GM19372 (cell line): ENCODE measurements around the gene KIF5B.
"Not testable (repeated sequence)": the region's sequence is repeated elsewhere in the genome, so short reads cannot be mapped to it uniquely, and the experiment has no call there.

Source experiments
- ATAC-seq: cut with Tn5 transposase; IDR thresholded peaks from one replicate; pipeline ENCODE4 v1.9.1; 2021; ENCODE audit warnings: mild to moderate bottlenecking, low read depth, moderate library complexity; ENCODE audit not compliant: unreplicated experiment

The KIF5B gene

DNA sequence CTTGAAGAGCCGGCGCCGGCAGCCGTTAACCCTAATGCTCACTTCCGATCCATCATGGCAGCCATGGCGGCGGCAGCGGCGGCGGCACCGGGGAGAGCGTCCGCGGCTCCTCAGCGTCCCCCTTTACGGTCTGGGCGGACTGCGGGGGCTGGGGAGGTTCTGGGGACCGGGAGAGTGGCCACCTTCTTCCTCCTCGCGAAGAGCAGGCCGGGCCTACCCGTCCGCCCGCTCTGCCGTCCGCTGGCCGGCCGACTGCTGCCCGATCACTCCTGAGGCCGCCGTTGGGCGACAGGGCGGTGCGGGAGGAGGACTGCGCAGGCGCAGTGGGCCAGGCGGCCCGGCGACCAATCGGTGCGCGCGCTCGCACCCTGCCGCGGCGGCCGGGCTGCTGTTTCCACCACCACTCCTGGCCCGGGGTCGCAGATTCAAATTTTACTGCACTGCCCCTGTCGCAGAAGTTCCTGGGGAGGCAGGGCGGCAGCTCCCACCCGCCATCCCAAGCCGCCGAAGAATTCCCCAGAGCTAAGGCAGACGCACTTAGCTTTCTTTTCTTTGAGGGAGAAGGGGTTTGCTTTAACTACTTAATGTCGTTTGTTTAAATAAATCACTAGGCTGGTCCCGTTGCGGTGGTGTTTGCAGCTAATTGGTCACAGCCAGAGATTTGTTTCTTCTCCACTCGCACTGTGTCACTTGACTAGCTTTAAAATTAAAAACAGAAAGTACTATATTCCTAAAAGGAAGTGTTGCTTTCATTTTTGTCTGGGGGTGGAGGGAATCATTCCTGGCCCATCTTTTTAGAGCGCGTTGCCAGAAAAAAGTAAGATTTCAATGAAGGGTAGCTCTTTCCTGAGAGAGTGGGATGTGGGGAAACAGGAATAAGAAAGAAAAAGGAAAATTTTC lies at the start of gene KIF5B:
Gene KIF5B (minus strand): TSS at position 290 of the 900 bp plus-strand sequence. CDS start 452 bp downstream, outside the sequence.
- peak; percentile 88 for ATAC-seq

DNA sequence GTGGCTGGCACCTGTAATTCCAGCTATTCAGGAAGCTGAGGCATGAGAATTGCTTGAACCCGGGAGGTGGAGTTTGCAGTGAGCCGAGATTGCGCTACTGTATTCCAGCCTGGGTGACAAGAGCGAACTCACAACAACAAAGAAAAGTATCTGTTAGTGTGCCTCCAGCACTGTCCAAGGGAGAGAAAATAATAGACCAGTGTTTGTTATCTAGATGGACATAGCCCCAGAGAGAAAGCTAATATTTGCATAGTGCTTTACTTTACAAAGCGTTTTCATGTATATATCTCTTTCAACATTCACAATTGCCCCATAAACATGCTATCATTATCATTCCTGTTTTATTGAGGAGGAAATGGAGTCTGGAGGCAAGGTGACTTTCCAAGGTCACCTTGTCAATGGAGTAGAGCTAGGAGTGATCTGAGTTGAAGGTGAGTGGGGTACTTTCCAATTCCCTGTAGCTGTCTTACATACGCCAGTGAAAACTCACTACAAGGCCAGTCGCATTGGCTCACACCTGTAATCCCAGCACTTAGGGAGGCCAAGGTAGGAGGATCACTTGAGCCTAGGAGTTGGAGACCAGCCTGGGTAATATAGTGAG lies 49.7 kb upstream of the KIF5B start:
- ATAC-seq = no peak

DNA sequence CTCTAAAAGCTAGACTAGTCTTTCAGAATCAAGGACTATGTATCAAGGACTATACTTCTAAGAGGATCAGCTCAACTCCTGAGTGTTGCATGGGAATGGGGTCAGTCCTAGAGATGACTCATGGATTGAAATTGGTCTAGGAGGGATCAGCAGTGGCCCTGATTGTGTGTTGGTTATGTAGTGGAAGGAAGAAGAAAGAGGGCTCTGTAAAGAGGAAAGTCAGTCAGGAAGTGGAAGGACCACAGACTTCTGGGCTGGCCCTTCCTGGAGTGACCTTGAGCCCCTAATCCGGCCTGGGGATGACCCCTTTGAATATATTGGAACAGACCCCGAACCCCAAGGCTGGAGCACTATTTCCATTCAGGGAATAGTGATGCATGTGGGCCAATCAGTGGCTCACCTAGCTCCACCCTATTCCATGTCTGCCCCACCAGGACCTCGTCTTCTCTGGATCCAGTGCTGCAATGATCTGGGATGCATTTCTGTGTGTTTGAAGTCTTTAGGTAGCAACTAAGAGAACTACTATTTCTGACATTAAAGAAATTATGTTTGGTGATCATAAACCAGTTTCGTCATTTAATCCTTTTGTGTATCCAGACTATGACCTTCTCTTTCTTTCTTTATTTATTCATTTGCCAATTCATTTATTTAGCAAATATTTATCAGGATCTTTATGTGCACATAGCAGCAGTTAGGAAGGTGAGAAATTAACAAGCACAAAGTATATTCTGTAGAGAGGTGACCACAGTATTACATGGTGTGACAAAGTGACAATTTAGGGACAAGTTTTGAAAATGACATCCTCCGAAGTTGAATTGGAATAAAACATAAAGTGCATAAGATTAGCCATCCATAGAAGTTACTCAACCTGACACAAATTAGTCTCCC lies 48.6 kb upstream of the KIF5B start:
- no peak for ATAC-seq

DNA sequence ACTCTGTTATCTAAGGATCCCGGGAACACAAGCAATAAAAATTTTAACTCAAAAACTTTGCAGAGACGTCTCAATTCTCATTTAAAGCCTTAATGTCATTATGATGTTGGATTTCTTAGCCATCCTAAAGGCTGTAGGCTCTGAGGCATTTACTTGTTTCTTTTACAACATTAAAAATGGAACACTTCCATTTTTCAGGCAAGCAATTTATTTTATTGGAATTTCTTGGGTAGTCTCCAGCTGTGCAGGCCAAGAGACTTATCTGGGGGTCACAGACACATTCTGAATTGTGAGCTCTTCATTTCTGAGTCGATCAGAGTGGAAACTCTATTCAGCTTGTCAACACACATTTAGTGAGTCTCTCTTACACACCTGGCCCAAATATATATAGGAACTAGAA lies 48.0 kb upstream of the KIF5B start:
- ATAC-seq = no peak

DNA sequence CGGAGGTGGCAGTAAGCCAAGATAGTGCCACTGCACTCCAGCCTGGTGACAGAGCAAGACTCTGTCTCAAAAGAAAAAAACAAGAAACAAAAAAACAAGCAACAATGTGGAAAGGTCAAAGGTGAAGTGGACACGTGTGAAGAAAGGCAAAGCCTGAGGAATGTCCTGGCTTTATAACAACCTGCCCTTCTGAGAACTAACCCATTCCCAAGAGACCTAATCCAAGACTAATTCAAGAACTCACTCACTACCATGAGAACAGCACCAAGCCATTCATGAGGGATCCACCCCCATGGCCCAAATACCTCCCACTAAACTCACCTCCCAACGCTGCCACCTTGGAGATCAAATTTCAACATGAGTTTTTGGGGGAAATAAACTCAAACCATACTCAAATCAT lies 47.5 kb upstream of the KIF5B start:
- ATAC-seq = no peak

DNA sequence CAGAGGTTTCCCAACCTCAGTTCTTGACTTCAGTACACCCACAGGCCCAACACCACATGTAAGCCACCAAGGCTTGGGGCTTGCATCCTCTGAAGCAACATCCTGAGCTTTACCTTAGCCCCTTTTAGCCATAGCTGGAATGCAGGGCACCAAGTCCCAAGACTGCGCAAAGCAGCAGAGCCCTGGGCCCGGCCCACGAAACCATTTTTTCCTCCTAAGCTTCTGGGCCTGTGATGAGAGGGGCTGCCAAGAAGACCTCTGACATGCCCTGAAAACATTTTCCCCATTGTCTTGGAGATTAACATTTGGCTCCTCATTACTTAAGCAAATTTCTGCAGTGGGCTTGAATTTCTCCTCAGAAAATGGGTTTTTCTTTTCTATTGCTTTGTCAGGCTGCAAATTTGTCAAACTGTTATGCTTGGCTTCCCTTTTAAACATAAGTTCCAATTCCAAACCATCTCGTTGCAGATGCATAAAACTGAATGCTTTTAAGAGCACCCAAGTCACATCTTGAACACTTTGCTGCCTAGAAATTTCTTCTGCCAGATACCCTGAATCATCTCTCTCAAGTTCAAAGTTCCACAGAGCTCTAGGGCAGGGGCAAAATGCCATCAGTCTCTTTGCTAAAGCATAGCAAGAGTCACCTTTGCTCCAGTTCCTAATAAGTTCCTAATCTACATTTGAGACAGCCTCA lies 42.5 kb upstream of the KIF5B start:
- ATAC-seq = not testable (repeated sequence)

DNA sequence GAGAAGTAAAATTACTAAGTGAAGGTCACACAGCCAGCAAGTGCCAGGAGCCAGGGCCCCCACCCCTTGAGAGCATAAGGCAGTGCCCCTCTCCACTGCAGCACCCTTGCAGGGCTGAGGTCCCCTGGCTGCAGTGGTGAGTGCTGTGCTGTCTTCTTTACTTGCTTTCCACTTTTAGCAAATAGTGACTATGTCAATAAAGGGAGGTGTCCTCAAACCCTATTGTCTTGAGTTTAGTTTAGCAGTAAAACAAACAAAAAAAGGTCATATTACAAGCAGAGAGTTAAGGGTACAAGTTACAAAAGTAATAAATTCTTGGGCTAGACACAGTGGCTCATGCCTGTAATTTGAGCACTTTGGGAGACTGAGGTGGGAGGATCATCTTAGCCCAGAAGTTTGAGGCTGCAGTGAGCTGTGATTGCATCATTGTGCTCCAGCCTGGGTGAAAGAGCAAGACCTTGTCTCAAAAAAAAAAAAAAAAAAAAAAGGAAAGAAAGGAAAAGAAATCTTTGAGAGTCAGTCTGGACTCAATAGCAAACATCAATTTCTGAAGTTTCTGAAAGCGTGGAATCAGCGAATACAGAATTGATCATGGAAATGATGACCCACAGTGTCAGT lies 39.0 kb upstream of the KIF5B start:
- ATAC-seq = no peak

DNA sequence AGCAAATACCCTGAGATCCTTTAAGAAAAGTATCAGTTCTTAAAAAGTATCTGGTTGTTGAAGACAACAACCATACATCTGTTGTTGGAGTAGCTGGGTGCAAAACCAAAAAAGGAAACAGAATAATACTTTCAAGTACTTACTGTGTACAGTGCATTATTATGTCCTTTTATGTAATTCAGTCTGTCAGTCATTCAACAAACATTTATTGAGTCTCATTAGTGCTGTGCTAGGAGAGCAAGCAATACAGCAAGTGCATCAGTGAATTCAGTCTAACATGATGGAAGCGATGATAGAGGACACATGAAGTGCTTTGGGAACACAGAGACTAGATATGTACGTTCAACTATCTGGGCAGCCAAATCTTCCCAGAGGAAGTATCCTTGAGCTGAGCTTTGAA lies 37.4 kb upstream of the KIF5B start:
- no peak for ATAC-seq

DNA sequence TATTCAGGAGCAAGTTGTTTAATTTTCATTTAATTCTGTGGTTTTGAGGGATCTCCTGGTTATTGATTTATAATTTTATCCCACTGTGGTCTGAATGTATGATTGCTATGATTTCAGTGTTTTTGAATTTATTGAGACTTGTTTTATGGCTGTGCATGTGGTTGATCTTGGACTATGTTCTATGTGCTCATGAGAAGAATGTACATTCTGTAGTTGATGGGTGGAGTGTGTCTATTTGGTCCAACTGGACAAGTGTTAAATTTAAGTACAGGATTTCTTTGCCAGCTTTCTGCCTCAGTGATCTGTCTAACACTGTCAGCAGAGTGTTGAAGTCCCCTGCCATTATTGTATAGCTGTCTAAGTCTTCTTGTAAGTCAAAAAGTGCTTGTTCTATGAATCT lies 34.8 kb upstream of the KIF5B start:
- ATAC-seq = no peak

DNA sequence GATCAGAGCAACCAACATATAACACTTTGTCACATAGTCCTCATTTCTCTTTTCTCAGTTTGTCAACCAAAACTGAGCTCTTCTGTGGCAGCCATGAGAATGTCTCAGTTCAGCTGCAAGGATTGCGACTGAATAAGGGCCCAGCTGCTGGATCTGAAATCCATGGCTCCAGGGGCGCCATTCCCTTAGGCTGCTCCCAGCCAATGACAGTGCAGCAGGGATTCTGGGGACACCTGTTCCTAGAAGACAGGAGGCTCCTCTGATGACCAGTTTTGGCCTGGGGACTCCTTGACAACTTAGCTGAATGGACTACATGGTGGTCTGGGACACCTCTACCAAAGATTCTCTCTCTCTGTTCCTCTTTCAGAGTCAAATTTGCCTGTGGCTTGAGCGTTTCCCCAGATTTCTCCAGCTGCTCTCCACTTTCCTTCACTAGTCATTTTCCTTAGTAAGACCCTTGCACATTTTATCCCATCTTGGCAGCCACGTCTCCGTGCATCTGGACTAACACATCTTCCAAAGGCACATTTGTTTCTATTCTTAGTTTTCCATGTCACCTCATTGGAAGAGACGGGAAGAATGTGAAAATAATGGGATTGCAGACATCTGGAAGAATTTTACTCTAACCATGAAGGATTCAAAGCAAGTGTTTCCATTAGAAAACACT lies 28.1 kb upstream of the KIF5B start:
- no peak for ATAC-seq

DNA sequence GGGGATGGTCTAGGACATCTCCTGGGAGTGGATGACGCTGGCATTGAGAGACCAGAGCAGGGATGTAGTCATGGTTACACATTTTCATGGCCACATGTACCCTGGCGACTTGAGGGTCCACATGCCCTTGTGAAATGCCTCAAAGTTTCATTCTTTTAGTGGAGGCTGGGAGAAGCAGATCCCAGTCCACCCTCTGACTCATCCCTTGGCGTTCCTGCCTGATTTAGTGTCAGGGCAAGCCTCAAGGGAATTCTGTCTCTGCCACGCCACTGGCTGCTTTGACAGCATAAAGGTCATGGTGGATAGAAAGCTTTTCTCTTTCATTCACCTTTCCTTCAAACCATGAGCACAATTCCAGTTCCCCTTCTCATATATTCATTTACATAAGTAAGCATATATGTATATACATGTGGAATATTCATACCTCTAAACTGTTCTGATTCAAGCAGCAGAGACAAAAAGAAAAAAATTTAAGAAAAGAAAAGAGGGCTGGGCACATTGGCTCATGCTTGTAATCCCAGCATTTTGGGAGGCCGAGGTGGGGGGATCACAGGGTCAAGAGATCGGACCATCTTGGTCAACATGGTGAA lies 21.8 kb upstream of the KIF5B start:
- no peak for ATAC-seq

DNA sequence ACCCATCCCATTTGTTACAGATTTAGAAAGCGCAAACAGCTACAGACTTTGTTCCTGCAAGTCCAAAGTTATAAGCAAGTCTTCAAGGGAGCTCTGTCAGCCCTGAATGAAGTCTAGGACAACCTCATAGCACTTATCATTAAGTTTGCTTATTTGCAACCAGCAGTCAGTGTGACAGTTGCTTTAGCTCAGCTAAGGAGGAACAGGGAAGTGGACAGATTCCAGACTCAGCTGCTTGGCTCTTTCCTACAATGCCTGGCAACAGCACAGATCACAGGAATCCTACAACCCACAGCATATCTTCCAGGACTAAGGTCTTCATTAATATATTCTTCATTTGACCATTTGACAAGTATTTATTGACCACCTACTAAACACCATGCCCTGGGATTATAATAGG lies 17.4 kb upstream of the KIF5B start:
- ATAC-seq = no peak

DNA sequence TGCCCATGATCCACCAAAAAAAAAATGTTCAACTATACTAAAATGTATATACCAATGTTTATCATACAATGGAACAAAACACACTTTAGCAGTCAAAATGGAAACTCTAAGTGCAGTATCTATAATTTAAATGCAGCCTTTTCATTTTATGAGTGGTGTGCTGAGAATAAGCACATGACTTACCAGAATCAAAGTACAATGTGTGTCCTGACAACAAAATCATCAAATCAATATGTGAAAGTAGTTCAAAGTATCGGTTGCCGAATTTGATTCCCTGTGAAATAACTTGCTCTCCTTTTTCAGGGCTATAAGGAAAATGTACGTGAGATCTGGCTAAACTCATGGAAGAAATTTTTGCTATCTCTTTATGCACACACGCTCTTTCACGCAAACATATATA lies 16.9 kb upstream of the KIF5B start:
- ATAC-seq = no peak

DNA sequence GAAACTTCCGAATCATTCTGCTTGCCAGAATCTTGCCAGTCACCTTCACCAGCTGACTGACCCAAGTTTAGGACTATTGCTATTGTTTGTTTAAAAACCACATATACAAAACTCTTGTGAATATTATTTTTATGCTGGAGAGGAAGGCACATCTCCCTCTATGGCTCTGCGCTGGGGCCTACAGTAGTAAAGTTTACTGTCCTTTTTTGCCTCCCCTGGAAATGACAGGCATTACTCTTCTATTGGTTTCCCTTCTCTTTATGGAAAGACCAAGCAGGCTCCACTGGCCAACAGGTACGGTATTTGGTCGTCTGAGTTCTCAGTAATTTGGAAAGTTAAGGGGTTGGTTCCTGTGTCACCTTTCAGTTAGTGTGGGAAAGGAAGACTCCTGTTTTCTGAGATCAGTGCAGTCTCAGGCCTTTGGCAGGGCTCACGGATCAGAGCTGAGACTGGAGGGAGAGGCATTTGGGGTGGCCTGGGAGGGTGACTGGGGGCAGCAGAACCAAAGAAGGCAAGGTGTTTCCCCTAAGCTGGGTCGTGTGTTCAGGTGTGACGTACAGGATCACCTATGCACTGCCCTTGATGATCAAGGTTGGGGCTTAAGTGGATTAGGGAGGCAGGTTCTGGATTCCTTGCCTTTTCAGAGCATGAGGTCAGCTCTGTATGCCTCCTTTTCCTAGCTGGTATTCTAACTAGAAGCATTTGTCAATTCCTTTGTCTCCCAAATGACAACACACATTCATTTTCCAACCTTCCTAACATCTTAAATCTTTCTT lies 16.0 kb upstream of the KIF5B start:
- no peak for ATAC-seq

DNA sequence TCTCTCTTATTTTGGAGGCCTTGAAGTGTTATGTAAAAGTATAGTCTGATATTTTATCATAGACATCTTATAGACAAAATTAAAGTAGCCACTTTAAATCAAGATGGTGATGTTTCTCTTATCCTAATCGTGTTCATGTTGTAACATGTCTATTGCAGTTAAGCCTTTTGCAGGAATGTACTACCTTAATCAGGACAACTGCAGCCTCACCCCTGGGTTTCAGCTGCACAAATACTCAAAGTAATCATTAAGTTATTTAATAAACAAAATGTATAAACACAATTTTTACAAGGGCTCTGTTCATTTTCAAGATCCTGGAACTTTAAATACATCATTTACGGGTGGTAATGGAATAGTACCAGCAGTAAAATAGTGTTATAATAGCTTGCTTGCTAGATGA lies 14.4 kb upstream of the KIF5B start:
- no peak for ATAC-seq

DNA sequence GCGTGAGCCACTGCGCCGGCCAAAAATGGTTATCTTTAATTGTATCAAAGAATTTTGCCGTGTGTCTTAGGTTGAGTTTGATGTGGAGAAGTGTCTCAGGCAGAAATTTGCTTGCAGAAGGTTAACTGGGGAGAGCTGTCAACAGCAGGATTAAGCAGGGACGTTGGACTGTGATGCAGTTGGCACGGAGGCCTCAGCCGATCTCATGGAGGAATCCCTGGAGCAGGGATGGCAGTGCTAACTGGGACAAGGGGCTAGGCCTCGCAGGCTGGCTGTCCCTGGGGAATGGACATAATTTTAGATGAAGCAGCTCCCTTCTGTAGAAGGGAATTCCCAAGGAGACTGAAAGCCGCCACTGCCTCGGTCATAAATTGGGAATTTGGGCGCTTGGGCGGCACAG lies 12.3 kb upstream of the KIF5B start:
- no peak for ATAC-seq

DNA sequence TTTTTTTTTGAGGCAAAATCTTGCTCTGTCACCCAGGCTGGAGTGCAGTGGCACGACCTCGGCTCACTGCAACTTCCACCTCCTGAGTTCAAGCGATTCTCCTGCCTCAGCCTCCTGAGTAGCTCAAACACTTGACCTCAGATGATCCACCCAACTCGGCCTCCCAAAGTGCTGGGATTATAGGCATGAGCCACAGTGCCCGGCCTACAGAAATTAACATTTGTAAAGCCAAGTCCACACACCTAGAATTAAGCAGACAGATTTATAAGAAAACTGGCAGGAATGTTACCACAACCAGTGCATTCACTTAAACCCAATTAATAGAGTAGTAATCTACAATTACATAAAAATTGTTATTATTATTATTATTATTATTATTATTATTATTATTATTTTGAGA lies 11.7 kb upstream of the KIF5B start:
- ATAC-seq = not testable (repeated sequence)

DNA sequence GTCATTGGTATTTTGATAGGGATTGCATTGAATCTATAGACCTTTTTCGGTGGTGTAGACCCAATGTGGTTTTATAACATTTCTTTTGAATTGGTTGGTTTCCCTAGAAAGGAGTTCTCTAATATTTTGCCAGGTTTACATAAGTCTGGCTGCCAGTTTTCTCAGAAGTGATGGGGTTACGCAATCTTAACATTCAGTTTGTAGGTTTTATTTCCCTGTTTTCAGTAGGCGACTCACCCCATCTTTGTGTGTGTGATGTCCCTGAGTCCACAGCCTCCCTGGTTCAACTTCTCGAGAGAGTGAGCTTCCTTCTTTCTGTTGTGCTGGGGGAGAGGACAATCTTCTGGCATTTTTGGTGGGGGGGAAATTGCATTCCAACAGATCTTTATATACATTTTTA lies 9.6 kb upstream of the KIF5B start:
- no peak for ATAC-seq
